G401 (cell line): ENCODE results near the gene TMEM170A. TPM values are rescaled to one million over a fixed set of nuclear protein-coding genes. Genes with fewer than 3 reads are reported as not detected.
"Not testable (repeated sequence)": the region's sequence is repeated elsewhere in the genome, so short reads cannot be mapped to it uniquely, and the experiment has no call there.

Source experiments
- DNase-seq: peaks from one replicate; pipeline ENCODE4 v3.0.0-alpha.2; 2015; ENCODE audit warnings: low spot score
- in situ Hi-C: cut with HindIII; loops from 2 replicates; pipeline ENCODE4 v1.10.0; 2016; ENCODE audit warnings: low sequenced_read_pairs, mixed read lengths
- total RNA-seq: library from RNA; depleted of rRNA; stranded (reverse); fragments of >200 nt; shearing (Covaris generic); gene quantifications from 2 replicates; pipeline ENCODE4 v1.2.3, GENCODE V29; 2014

Gene TMEM170A
- total RNA-seq, 1 experiment from 2014 or later: 47.7 TPM

- DNase-seq: no peak
- in situ Hi-C loops: no loop called here
Observed at GRCh38 chr16:75457485-75458021, 6.9 kb downstream of the TMEM170A start.

- in situ Hi-C loops: no loop called here
- no peak for DNase-seq
Observed at GRCh38 chr16:75456971-75457370, 7.5 kb downstream of the TMEM170A start.

- in situ Hi-C loops, DNase-seq: not testable (repeated sequence)
Observed at GRCh38 chr16:75456486-75456885, 8.0 kb downstream of the TMEM170A start.

- no peak for DNase-seq
- in situ Hi-C loops: no loop called here
Observed at GRCh38 chr16:75455677-75456076, 8.8 kb downstream of the TMEM170A start.

GRCh38 chr16:75452464-75453190 is 11.9 kb downstream of the TMEM170A start:
- DNase-seq: no peak
- in situ Hi-C loops: no loop called here

- in situ Hi-C loops: no loop called here
- DNase-seq: no peak
Observed at GRCh38 chr16:75446416-75446815, 18.1 kb downstream of the TMEM170A start.

- in situ Hi-C loops: no loop called here
- no peak for DNase-seq
Observed at GRCh38 chr16:75445298-75445697, 19.2 kb downstream of the TMEM170A start.

- in situ Hi-C loops: no loop called here
- DNase-seq: no peak
Observed at GRCh38 chr16:75443298-75443697, 21.2 kb downstream of the TMEM170A start.

- in situ Hi-C loops: no loop called here
- DNase-seq: peak; percentile 88
Observed at GRCh38 chr16:75433732-75434413, 30.6 kb downstream of the TMEM170A start.

- in situ Hi-C loops: no loop called here
- DNase-seq: peak; percentile 93
Observed at GRCh38 chr16:75432828-75433731, 31.4 kb downstream of the TMEM170A start, which contains the start of gene CFDP1. Gene CFDP1, minus strand, starts transcription at chr16:75433503. Its CDS starts 151 bp downstream, at chr16:75433352.

GRCh38 chr16:75429621-75430403 is 34.7 kb downstream of the TMEM170A start:
- DNase-seq: no peak

GRCh38 chr16:75426524-75426923 is 38.0 kb downstream of the TMEM170A start:
- DNase-seq, in situ Hi-C loops: not testable (repeated sequence)

More at GRCh38 chr16:75429621-75430403, 34.7 kb downstream of the TMEM170A start:
- in situ Hi-C loops: no loop called here

- in situ Hi-C loops, DNase-seq: not testable (repeated sequence)
Observed at GRCh38 chr16:75424105-75424762, 40.3 kb downstream of the TMEM170A start.

- no peak for DNase-seq
- in situ Hi-C loops: no loop called here
Observed at GRCh38 chr16:75423723-75424104, 40.8 kb downstream of the TMEM170A start.

- in situ Hi-C loops: no loop called here
- DNase-seq: no peak
Observed at GRCh38 chr16:75421820-75422126, 42.7 kb downstream of the TMEM170A start.

- DNase-seq: peak; percentile 16
- in situ Hi-C loops: no loop called here
Observed at GRCh38 chr16:75420987-75421819, 43.3 kb downstream of the TMEM170A start.

GRCh38 chr16:75416904-75417565 is 47.5 kb downstream of the TMEM170A start:
- in situ Hi-C loops: no loop called here

More at GRCh38 chr16:75416904-75417565, 47.5 kb downstream of the TMEM170A start:
- no peak for DNase-seq
